Spinal cord (tissue), 10 donors: Measurements from ENCODE around the gene SLC2A1. TPM values are rescaled to one million over a fixed set of nuclear protein-coding genes. Genes with fewer than 3 reads are reported as not detected.

ENCODE experiments used
- DNase-seq, 6 donors: peaks; one replicate each; pipeline versions ENCODE4 v3.0.0 to v3.0.0-alpha.2; 2013 to 2015; ENCODE audit warnings: low spot score in 6 of 6, low read depth in 4 of 6
- H3K27ac ChIP-seq: one replicate; pipeline ENCODE4 v1.5.1; 2013; ENCODE audit warnings: low read depth, low read length, control low read depth
- H3K27me3 ChIP-seq: one replicate; pipeline ENCODE4 v1.6.1; 2013; ENCODE audit warnings: low read length; ENCODE audit not compliant: control insufficient read depth, insufficient read depth
- H3K36me3 ChIP-seq: one replicate; pipeline ENCODE4 v1.6.1; 2013; ENCODE audit warnings: low read length; ENCODE audit not compliant: control insufficient read depth, insufficient read depth
- H3K4me1 ChIP-seq: one replicate; pipeline ENCODE4 v1.6.1; 2013; ENCODE audit warnings: low read length; ENCODE audit not compliant: control insufficient read depth, insufficient read depth
- H3K4me3 ChIP-seq: one replicate; pipeline ENCODE4 v1.5.1; 2013; ENCODE audit warnings: low read depth, low read length, control low read depth
- H3K9me3 ChIP-seq: one replicate; pipeline ENCODE4 v1.6.1; 2013; ENCODE audit warnings: low read length; ENCODE audit not compliant: control insufficient read depth, insufficient read depth
- WGBS: methylation state at CpG from one replicate; pipeline ENCODE4 v1.1.5; 2013; ENCODE audit warnings: missing lambda C conversion rate; ENCODE audit not compliant: insufficient coverage; 5-methylcytosine and 5-hydroxymethylcytosine counted together
- long read RNA-seq, 4 donors: transcript quantifications; one replicate each; lab custom pipeline, GENCODE V29; 2026
- polyA plus RNA-seq, 2 donors: library from polyadenylated mRNA; unstranded; fragments of 120-200 nt; gene quantifications; one replicate each; pipeline ENCODE4 v1.2.1, GENCODE V29; 2013; ENCODE audit not compliant: insufficient read length in 2 of 2
- total RNA-seq, 2 donors: library from RNA; depleted of rRNA in 1 of 2; stranded (reverse); fragments of 120-200 nt in 1 of 2; fragments of >200 nt in 1 of 2; gene quantifications; one replicate each; pipeline versions ENCODE4 v1.2.3 to v1.2.4, GENCODE V29; 2013 to 2014
- donor health status: healthy.

The SLC2A1 gene
- total RNA-seq = 100 to 1,000 TPM in 1 of 2 donors, 10 to 100 TPM in 1; 74.4 to 127 TPM
- 100 to 1,000 TPM in 1 of 2 donors, 10 to 100 TPM in 1; 89.2 to 107 TPM for polyA plus RNA-seq
- long read RNA-seq, donor 1, transcript SLC2A1-203 (10 exons, 3,670 nt) = major isoform, 12 of 13 reads
- long read RNA-seq, donor 1, partial matches to known transcripts = 0 of 13 reads
- long read RNA-seq, donor 1, other reads (novel, unspliced or antisense) = 0 of 13 reads
- long read RNA-seq, donor 2, transcript SLC2A1-203 (10 exons, 3,670 nt) = major isoform, 5 of 5 reads
- long read RNA-seq, donor 2, partial matches to known transcripts = 0 of 5 reads
- long read RNA-seq, donor 2, other reads (novel, unspliced or antisense) = 0 of 5 reads
- long read RNA-seq, donor 3, partial matches to known transcripts = 6 of 10 reads
- long read RNA-seq, donor 3, other reads (novel, unspliced or antisense) = 0 of 10 reads
- long read RNA-seq, donor 4, transcript SLC2A1-203 (10 exons, 3,670 nt) = major isoform, 16 of 31 reads
- long read RNA-seq, donor 4, partial matches to known transcripts = 13 of 31 reads
- long read RNA-seq, donor 4, other reads (novel, unspliced or antisense) = 0 of 31 reads

- Histone ChIP-seq H3K36me3 (peaks cover 3% of the 10 kb centered on the region), H3K27me3 (no peaks in the 10 kb centered on the region), H3K27ac (peak within 1 kb of the TSS; percentile 88), H3K4me1 (peaks cover 37% of the 10 kb centered on the region), H3K4me3 (peak within 1 kb of the TSS; percentile 85), H3K9me3 (no peaks in the 10 kb centered on the region)
- under 1% methylated on average over 77 of the region's 87 CpGs for WGBS
- DNase-seq = peak; percentile 64 to 96 (median 86)
Observed at GRCh38 chr1:42958488-42959319, at the start of gene SLC2A1. TSS of gene SLC2A1 (minus strand) at chr1:42958868. CDS start at chr1:42958651, 217 bp downstream.

- no peaks in the 10 kb centered on the region for H3K36me3 ChIP-seq
- H3K4me1 ChIP-seq = peaks cover 32% of the 10 kb centered on the region
- H3K27me3 ChIP-seq = peaks cover 6% of the 10 kb centered on the region
- peak overlapping the region; percentile 67 for H3K27ac ChIP-seq
- peak in 2 of 6 donors; percentile 15 for DNase-seq
- H3K4me3 ChIP-seq = no peak overlapping the region
- H3K9me3 ChIP-seq = no peaks in the 10 kb centered on the region
- 30% methylated on average over 39 of the region's 49 CpGs for WGBS
Observed at GRCh38 chr1:43007377-43008114, 48.9 kb upstream of the SLC2A1 start.

- 45% methylated on average over 16 of the region's 18 CpGs for WGBS
- no peaks in the 10 kb centered on the region for H3K9me3 ChIP-seq
- no peaks in the 10 kb centered on the region for H3K36me3 ChIP-seq
- no peak overlapping the region for H3K27ac ChIP-seq
- peaks cover 6% of the 10 kb centered on the region for H3K27me3 ChIP-seq
- no peak overlapping the region for H3K4me3 ChIP-seq
- no peak for DNase-seq
- peaks cover 32% of the 10 kb centered on the region for H3K4me1 ChIP-seq
Observed at GRCh38 chr1:43005460-43006361, 47.0 kb upstream of the SLC2A1 start.

GRCh38 chr1:43004587-43005459 lies 46.2 kb upstream of the SLC2A1 start:
- no peak overlapping the region for H3K4me3 ChIP-seq
- peaks cover 32% of the 10 kb centered on the region for H3K4me1 ChIP-seq
- H3K27me3 ChIP-seq = peaks cover 6% of the 10 kb centered on the region
- H3K27ac ChIP-seq = no peak overlapping the region
- DNase-seq = no peak
- no peaks in the 10 kb centered on the region for H3K36me3 ChIP-seq
- H3K9me3 ChIP-seq = no peaks in the 10 kb centered on the region
- 87% methylated on average over 3 of the region's 9 CpGs for WGBS

GRCh38 chr1:43002766-43003165 lies 44.1 kb upstream of the SLC2A1 start:
- DNase-seq = no peak
- 50% methylated on average over 1 of the region's 1 CpG for WGBS
- Histone ChIP-seq H3K27me3 (peaks cover 4% of the 10 kb centered on the region), H3K9me3 (no peaks in the 10 kb centered on the region), H3K36me3 (no peaks in the 10 kb centered on the region), H3K4me3 (no peak overlapping the region), H3K4me1 (peaks cover 20% of the 10 kb centered on the region), H3K27ac (no peak overlapping the region)

- no peak overlapping the region for H3K27ac ChIP-seq
- H3K4me1 ChIP-seq = peaks cover 15% of the 10 kb centered on the region
- peaks cover 2% of the 10 kb centered on the region for H3K27me3 ChIP-seq
- 92% methylated on average over 1 of the region's 4 CpGs for WGBS
- no peaks in the 10 kb centered on the region for H3K9me3 ChIP-seq
- no peaks in the 10 kb centered on the region for H3K36me3 ChIP-seq
- H3K4me3 ChIP-seq = no peak overlapping the region
- DNase-seq = no peak
Observed at GRCh38 chr1:43002116-43002515, 43.4 kb upstream of the SLC2A1 start.

GRCh38 chr1:43001434-43001833 lies 42.8 kb upstream of the SLC2A1 start:
- Histone ChIP-seq H3K36me3 (no peaks in the 10 kb centered on the region), H3K27ac (no peak overlapping the region), H3K9me3 (no peaks in the 10 kb centered on the region), H3K4me3 (no peak overlapping the region), H3K4me1 (peaks cover 9% of the 10 kb centered on the region), H3K27me3 (no peaks in the 10 kb centered on the region)
- DNase-seq = no peak

GRCh38 chr1:43000271-43000670 lies 41.6 kb upstream of the SLC2A1 start:
- Histone ChIP-seq H3K27me3 (no peaks in the 10 kb centered on the region), H3K36me3 (no peaks in the 10 kb centered on the region), H3K4me1 (no peaks in the 10 kb centered on the region), H3K9me3 (no peaks in the 10 kb centered on the region), H3K4me3 (no peak overlapping the region), H3K27ac (no peak overlapping the region)
- no peak for DNase-seq
- WGBS = no CpG with 5 or more reads among the region's 1 CpG
